Measurements from ENCODE around the gene C4orf36.

C4orf36 gene

DNA sequence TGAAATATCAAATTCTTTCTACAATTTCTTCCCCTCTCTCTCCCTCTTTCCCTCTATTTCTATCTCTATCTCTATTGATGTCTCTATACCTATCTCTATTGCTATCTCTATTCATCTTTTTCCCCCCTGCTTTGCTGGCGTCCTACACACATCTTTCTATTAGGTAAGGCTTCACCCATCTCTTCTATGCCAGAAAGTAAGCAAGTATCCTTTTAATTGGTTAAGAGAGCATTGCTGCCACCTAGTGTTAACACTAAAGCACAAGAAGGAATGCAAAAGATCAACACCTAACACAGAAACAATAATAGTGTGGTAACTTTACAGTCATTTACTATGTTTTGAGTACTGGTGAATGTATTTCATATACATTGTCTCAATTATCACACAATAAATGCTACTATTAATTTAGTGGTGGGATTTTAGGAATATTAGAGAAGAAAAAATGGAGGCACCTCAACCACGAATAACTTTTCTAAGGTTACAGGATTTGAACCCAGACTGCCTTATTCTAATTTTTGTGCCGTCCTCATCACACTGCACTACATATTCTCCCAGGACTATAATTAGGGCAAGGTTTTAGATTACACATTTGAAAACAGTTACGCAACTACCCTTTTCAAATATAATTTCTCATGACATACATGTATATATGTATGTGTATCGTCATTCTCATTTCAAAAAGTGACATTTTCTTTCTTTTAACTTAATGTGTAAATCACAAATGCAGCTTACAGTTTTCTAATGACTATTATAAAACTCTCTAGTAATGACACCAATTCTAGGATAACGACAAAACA lies 3.7 kb upstream of the C4orf36 start:
- TF ChIP-seq, protein P1, sequence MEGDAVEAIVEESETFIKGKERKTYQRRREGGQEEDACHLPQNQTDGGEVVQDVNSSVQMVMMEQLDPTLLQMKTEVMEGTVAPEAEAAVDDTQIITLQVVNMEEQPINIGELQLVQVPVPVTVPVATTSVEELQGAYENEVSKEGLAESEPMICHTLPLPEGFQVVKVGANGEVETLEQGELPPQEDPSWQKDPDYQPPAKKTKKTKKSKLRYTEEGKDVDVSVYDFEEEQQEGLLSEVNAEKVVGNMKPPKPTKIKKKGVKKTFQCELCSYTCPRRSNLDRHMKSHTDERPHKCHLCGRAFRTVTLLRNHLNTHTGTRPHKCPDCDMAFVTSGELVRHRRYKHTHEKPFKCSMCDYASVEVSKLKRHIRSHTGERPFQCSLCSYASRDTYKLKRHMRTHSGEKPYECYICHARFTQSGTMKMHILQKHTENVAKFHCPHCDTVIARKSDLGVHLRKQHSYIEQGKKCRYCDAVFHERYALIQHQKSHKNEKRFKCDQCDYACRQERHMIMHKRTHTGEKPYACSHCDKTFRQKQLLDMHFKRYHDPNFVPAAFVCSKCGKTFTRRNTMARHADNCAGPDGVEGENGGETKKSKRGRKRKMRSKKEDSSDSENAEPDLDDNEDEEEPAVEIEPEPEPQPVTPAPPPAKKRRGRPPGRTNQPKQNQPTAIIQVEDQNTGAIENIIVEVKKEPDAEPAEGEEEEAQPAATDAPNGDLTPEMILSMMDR (IDR thresholded peaks at IDR 0.05; ENCODE audit: low read depth, low read length): peak; percentile 38; the same call in 1 of the 2 replicates
- H3K4me3 ChIP-seq (ENCODE audit: low read depth, low read length): no peak overlapping the region

DNA sequence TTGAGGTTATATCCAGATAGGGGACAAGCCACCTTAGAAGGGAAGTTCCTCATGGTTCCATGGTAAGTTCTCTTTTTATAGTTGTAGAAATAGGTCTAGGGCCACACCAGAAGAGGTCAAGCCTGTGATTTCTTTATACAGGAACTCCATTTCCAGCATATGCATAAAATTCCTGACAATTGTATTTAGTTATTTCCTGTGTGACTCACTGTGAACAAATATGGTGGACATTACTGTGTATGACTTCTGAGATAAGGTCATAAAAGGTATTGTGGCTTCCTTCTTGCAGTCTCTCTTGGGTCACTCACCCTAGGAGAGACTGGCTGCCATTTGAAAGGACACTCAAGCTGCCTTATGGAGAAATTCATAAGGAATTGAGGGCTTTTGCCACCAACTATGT lies 2.2 kb upstream of the C4orf36 start:
- TF ChIP-seq, protein P1 (IDR thresholded peaks at IDR 0.05; ENCODE audit: low read depth, low read length): no peak
- no peak overlapping the region for H3K4me3 ChIP-seq (ENCODE audit: low read depth, low read length)

DNA sequence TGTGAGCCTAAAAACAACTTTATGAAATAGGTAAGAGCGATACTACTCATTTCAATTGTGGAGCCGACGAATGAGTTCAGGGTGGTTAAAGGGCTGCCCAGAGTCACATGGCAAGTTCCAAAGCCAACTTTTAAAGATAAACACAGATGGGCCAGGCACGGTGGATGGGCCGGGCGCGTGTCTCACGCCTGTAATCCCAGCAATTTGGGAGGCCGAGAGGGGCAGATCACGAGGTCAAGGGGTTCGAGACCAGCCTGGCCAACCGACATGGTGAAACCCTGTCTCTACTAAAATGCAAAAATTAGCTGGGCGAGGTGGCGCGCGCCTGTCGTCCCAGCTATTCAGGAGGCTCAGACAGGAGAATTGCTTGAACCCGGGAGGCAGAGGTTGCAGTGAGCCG lies 914 bp upstream of the C4orf36 start:
- H3K4me3 ChIP-seq (ENCODE audit: low read depth, low read length): no peak overlapping the region
- TF ChIP-seq, protein P1 (IDR thresholded peaks at IDR 0.05; ENCODE audit: low read depth, low read length): no peak

DNA sequence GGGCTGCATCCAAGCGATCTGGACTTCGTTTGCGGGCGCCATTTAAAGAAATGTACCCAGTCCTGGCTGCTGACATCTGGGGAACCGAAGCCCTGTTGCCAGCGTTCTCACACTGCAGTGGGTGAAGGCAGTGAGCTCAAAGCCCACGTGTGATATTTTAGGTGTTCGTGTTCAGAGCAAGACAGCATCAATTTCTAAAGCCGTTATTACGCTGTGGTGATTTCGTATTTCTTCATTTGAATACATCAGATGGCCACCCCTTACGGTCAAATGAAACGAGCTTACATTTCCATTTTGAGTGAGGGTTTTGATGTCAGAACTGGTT lies 376 bp upstream of the C4orf36 start:
- H3K4me3 ChIP-seq (ENCODE audit: low read depth, low read length): peak overlapping the region; percentile 70
- TF ChIP-seq, protein P1 (IDR thresholded peaks at IDR 0.05; ENCODE audit: low read depth, low read length): no peak

DNA sequence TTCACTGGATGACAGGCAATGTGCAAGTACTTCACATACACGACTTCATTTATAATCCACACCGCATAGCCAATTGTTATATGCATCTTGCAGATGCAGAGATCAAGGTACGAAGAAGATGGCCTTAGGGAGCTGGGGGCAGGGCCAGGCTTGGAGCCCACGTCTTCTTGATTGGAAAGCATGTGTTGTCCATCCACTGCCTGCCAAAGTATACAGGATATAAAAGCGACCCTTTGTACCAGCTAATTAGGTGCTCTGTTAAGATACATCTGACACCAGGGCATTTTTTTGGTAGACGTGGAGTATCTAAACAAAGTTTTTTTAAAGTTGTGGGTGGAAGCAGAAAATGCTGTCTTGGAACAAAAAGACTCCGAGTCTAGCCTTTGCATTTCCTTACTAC lies 1.4 kb downstream of the C4orf36 start:
- H3K4me3 ChIP-seq (ENCODE audit: low read depth, low read length): no peak overlapping the region
- TF ChIP-seq, protein P1 (IDR thresholded peaks at IDR 0.05; ENCODE audit: low read depth, low read length): no peak

DNA sequence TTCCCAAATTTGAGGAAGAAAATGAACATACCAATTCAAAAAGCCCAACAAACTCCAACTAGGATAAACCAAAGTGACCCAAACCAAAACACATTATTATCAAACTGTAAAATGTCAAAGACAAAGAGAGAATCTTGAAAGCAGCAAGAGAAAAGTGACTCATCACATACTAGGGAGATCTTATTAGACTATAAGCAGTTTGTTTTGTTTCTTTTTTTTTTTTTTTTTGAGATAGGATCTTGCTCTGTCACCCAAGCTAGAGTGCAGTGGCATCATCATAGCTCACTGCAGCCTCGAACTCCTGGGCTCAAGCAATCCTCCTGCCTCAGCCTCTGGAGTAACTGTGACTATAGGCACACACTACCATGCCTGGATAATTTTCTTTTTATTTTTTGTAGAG lies 12.6 kb downstream of the C4orf36 start:
- TF ChIP-seq, protein P1 (IDR thresholded peaks at IDR 0.05; ENCODE audit: low read depth, low read length): no peak
- no peak overlapping the region for H3K4me3 ChIP-seq (ENCODE audit: low read depth, low read length)

DNA sequence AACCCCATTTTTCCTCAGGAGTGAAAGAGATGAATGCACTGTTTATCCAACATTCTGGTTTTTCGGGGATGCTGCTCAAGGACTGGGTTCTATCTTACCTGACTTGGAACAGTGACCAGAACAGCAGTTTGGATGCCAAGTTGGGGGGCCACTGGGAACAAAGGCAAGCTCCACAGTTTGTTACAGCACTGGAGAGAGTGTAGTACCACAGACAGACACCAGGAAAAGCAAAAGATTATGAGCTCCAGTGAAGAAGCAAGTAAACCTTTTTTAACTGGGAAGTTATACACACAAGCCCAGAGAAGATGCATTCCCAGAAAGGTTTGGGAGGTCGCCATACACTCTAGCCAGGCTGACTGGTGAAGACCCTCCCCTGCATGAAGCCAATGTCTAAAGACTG lies 13.6 kb downstream of the C4orf36 start:
- TF ChIP-seq, protein P1 (IDR thresholded peaks at IDR 0.05; ENCODE audit: low read depth, low read length): no peak
- no peak overlapping the region for H3K4me3 ChIP-seq (ENCODE audit: low read depth, low read length)
